HTR-8/SVneo (cell line): Measurements from ENCODE around the gene HFM1.
"Not testable (repeated sequence)": the region's sequence is repeated elsewhere in the genome, so short reads cannot be mapped to it uniquely, and the experiment has no call there.

Source experiments
- DNase-seq: peaks from one replicate; pipeline ENCODE4 v3.0.0; 2011; ENCODE audit warnings: low spot score, mixed read lengths; ENCODE audit not compliant: insufficient read length
- FAIRE-seq: peaks from 2 replicates; lab custom pipeline; 2011; peaks lifted over from hg19 to GRCh38; lab: Jason Lieb, UNC

HFM1 gene

DNA sequence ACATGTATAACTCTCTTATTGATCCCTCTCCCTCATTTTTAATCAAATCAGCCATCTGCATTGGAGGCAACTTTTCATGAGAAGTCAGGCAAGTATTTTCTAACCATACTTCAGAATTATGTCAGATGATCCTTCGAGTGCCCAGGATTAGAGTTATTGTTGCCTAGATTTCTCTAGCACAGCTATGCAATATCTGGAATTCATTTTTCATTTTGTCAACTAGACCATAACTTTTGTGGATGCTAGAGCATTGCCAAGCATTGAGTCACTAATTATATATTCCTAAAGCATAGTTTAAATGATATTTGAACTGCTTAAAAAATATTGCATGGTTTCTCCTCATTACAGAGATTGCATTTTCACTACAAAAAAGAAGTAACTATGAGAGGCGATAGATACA, 21.2 kb downstream of the HFM1 start:
- no peak for FAIRE-seq

GRCh38 chr1:91381844-91382243, 22.8 kb downstream of the HFM1 start:
- DNase-seq (no peak), FAIRE-seq (no peak)

More for the DNA sequence above, 21.2 kb downstream of the HFM1 start:
- DNase-seq, result no peak

GRCh38 chr1:91374086-91374485, 30.6 kb downstream of the HFM1 start:
- no peak for FAIRE-seq
- DNase-seq, result no peak

GRCh38 chr1:91372230-91372629, 32.4 kb downstream of the HFM1 start:
- not testable (repeated sequence) for FAIRE-seq, DNase-seq

GRCh38 chr1:91349524-91349923, 55.1 kb downstream of the HFM1 start:
- DNase-seq (no peak), FAIRE-seq (no peak)

DNA sequence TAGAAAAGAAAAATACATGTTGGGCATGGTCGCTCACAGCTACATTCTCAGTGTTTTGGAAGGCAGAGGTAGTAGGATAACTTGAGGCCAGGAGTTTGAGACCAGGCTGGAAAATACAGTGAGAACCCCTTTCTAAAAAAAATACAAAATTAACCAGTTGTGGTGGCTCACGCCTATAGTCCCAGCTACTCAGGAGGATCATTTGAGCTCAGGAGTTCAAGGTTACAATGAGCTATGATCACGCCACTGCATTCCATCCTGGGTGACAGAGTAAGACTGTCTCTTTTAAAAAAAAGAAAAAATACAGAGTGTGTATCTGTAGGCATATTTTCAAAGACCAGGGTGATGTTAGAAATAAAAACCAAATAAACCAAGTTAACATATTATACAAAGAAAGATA, 57.8 kb downstream of the HFM1 start:
- FAIRE-seq (no peak), DNase-seq (no peak)

DNA sequence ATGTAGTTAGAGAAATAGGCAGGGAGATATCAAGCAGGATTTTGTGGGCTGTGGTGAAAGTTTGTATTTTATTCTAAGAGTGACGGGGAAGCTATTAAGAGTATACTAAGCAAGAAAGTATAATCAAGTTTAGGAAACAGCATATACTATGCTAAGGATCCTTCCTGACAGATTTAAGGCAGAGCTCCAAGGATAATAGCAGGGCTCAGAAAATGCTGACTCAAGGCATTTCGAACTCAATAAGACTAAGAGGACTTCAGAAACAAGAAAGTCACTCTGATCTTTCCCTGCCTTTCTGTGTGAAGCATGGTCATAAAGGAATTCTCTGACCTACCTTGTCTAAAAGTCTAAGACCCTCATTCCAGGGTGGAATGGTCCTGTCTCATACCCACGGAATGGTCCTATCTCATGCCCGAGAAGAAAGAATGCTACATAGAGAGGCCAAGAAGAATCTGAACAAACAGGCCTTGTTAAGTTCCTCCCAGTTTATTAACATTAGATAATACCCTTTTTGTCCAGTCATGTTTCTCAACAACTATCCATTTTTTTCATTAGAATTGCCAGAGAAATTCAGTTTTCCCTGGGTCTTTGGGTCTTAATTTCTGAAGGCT, 59.1 kb downstream of the HFM1 start:
- FAIRE-seq (no peak), DNase-seq (no peak)

DNA sequence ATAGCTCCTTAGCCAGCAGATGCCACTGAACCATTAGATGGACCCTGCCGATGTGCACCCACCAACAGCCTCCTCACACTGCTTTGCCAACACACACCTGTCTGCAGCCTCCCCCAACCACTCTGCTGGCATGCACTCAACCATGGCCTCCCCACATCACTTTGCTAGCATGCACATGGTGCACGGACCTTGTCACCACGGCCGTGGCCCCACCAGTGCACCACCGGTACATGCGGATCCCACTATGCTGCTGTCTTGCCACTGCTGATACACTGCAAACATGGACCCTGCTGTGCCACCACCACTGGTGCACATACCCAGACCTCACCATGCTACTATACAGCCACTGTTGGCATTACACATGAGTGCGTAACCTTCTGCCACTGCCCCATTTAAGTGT, 66.1 kb downstream of the HFM1 start:
- FAIRE-seq (no peak), DNase-seq (no peak)

GRCh38 chr1:91335603-91336002, 69.0 kb downstream of the HFM1 start:
- FAIRE-seq (no peak), DNase-seq (no peak)

DNA sequence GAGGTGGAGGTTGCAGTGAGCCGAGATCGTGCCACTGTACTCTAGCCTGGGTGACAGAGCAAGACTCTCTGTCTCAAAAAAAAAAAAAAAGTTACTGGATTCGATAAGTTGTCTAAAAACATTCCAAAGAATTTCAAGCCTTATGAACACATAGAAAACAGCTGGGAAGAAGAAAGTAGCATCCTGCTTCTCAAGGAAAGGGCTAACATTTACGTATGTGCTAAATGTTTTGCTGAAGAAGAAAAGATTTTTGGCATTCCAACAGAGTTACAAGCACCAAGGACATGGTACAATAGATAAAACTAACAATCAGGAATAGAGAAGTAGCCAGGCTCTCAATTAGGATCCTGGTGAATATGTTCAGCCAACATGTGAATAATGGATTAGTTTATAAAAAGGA, 69.8 kb downstream of the HFM1 start:
- no peak for DNase-seq

DNA sequence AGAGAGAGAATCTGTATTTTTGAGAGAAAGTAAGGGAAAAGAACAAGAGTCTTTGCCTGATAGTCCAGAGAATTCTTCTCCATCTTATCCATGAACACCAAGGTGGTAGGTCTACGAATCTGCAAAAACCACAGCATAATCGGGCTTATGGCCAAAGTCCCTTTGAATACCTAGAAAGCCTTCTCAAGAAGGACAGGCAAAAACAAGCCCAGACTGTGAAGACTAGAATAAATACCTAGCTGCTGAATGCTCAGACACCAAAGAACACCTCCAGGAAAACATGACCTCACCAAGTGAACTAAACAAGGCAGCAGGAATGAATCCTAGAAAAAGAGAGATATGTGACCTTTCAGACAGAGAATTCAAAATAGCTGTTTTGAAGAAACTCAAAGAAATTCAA, 79.2 kb downstream of the HFM1 start:
- no peak for FAIRE-seq

More for the DNA sequence above, 69.8 kb downstream of the HFM1 start:
- FAIRE-seq, result no peak

DNA sequence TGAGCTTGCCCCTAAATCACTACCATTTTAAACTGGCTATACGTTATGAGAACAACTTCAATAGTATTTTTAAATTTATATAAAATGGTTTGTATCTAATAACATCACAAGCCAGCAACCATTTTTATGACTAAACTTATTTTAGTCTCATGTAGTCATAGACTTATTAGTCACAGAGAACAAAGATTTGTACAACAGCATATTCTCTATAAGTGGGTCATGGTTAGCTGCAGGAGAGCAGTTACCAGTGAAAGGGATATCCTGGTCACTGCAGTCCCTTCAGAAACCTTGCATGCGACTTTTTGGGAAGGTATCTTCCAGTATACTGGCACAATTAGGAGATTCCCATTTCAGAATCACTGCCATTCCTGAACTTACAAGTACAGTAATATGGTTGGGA, 90.0 kb downstream of the HFM1 start:
- DNase-seq (no peak), FAIRE-seq (no peak)

More for the DNA sequence above, 79.2 kb downstream of the HFM1 start:
- DNase-seq, result no peak

GRCh38 chr1:91311672-91312071, 93.0 kb downstream of the HFM1 start:
- FAIRE-seq, result no peak
- DNase-seq, result no peak

- FAIRE-seq, result no peak
- no peak for DNase-seq
These were observed 96.1 kb downstream of the HFM1 start for GRCh38 chr1:91308544-91308943.

DNA sequence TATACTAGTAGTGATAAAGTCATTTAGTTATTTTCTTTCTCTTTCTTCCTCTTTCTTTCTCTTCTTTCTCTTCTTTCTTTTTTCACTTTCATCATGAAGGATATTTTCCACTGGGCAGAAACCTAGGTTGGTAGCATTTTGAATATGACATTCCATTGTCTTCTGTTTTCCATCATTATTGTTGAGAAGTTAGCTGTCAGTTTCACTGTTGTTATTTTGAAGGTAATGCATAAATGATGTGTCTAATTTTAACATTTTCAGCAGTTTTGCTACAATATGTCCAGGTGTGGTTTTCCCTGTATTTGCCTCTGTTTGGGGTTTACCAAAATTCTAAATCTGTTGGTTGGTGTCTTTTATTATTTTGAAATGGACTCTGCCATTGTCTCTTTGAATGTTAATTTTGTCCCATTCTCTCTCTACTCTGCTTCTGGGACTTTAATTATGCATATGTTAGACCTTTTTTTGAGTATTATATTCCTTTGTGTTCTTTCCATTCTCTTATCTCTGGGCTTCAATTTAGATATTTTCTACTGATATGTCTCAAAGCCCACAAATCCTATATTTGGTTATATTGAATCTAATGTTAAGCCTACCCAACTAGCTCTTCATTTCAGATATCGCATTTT, 96.7 kb downstream of the HFM1 start:
- FAIRE-seq, result no peak
- no peak for DNase-seq

GRCh38 chr1:91303165-91303564, 101.5 kb downstream of the HFM1 start:
- no peak for FAIRE-seq
- no peak for DNase-seq

DNA sequence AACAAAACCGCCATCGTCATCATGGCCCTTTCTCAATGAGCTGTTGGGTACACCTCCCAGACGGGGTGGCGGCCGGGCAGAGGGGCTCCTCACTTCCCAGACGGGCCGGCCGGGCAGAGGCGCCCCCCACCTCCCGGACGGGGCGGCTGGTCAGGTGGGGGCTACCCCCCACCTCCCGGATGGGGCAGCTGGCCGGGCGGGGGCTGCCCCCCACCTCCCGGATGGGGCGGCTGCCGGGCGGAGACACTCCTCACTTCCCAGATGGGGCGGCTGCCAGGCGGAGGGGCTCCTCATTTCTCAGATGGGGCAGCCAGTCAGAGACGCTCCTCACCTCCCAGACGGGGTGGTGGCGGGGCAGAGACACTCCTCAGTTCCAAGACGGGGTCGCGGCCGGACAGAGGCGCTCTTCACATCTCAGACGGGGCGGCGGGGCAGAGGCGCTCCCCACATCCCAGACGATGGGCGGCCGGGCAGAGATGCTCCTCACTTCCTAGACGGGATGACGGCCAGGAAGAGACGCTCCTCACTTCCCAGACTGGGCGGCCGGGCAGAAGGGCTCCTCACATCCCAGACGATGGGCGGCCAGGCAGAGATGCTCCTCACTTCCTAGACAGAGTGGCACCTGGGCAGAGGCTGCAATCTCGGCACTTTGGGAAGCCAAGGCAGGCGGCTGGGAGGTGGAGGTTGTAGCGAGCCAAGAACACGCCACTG, 115.6 kb downstream of the HFM1 start:
- DNase-seq, FAIRE-seq: not testable (repeated sequence)

DNA sequence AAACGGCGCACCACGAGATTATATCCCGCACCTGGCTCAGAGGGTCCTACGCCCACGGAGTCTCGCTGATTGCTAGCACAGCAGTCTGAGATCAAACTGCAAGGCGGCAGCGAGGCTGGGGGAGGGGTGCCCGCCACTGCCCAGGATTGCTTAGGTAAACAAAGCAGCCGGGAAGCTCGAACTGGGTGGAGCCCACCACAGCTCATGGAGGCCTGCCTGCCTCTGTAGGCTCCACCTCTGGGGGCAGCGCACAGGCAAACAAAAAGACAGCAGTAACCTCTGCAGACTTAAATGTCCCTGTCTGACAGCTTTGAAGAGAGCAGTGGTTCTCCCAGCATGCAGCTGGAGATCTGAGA, 117.7 kb downstream of the HFM1 start:
- not testable (repeated sequence) for FAIRE-seq, DNase-seq

DNA sequence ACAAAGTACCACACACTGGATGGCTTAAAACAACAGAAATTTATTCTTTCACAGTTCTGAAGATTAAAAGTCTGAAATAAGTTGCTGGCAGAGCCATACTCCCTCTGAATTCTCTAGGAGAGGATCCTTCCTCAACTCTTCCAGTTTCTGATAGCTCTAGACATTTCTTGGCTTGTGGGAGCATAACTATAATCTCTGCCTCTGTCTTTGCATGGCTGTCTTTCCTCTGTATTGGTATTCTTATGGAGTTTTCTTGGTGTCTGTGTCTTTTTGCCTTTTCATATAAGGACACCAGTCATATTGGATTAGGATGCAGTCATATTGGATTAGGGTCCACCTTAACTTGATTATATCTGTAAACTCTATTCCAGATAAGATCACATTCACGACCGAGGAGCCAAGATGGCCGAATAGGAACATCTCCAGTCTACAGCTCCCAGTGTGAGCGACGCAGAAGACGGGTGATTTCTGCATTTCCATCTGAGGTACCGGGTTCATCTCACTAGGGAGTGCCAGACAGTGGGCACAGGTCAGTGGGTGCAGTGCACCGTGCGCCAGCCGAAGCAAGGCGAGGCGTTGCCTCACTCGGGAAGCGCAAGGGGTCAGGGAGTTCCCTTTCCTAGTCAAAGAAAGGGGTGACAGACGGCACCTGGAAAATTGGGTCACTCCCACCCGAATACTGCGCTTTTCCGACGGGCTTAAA, 118.2 kb downstream of the HFM1 start:
- FAIRE-seq, DNase-seq: not testable (repeated sequence)

- DNase-seq (no peak), FAIRE-seq (no peak)
These were observed 121.3 kb downstream of the HFM1 start for GRCh38 chr1:91283421-91283726.
